ENCODE measurements around the gene PPP1R11. TPM values are rescaled to one million over a fixed set of nuclear protein-coding genes. Genes with fewer than 3 reads are reported as not detected.
A peak's percentile ranks its signal among the peaks of the same experiment; 100 is the strongest.

Gene PPP1R11
- total and polyA plus RNA-seq, 2 of the 13 experiments (the other 11 are each of a cell fraction or from before 2014, with no cell fraction given): 32.1 to 58.9 TPM

- TF ChIP-seq ZNF839 (CRISPR knock-in tag; IDR thresholded peaks at IDR 0.05; ENCODE audit: borderline replicate concordance): no peak
- peak; percentile 47; the same call in 1 of the 2 replicates for TF ChIP-seq HMG20A (CRISPR knock-in tag; IDR thresholded peaks at IDR 0.05; ENCODE audit: borderline replicate concordance)
- TF ChIP-seq DNMT1 (CRISPR knock-in tag; IDR thresholded peaks at IDR 0.05): peak; percentile 78; the same call in 1 of the 2 replicates
- no peak for TF ChIP-seq ZNF34 (CRISPR knock-in tag; IDR thresholded peaks at IDR 0.05; ENCODE audit: borderline replicate concordance)
- TF ChIP-seq ZNF784 (CRISPR knock-in tag; IDR thresholded peaks at IDR 0.05; ENCODE audit: borderline replicate concordance): no peak
- no peak for TF ChIP-seq ZNF460 (CRISPR knock-in tag; IDR thresholded peaks at IDR 0.05; ENCODE audit: borderline replicate concordance)
- TF ChIP-seq, protein P1, sequence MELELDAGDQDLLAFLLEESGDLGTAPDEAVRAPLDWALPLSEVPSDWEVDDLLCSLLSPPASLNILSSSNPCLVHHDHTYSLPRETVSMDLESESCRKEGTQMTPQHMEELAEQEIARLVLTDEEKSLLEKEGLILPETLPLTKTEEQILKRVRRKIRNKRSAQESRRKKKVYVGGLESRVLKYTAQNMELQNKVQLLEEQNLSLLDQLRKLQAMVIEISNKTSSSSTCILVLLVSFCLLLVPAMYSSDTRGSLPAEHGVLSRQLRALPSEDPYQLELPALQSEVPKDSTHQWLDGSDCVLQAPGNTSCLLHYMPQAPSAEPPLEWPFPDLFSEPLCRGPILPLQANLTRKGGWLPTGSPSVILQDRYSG (CRISPR knock-in tag; IDR thresholded peaks at IDR 0.05): 0 out of 2 replicates have a peak, but pooled peaks have one; percentile 13
- no peak for TF ChIP-seq GPN1 (CRISPR knock-in tag; IDR thresholded peaks at IDR 0.05; ENCODE audit: borderline replicate concordance)
- TF ChIP-seq EP300 (IDR thresholded peaks at IDR 0.05; ENCODE audit: low read depth in 2 of 2, low read length in 2 of 2): peak in 1 of 2 experiments; percentile 72; a peak in 2 of 4 replicates
- TF ChIP-seq EP300 (CRISPR knock-in tag; IDR thresholded peaks at IDR 0.05; ENCODE audit: borderline replicate concordance): peak; percentile 45; the same call in 1 of the 2 replicates
- TF ChIP-seq ZBED4 (CRISPR knock-in tag; IDR thresholded peaks at IDR 0.05; ENCODE audit: borderline replicate concordance): peak; percentile 68; the same call in 1 of the 2 replicates
- TF ChIP-seq ZNF24 (IDR thresholded peaks at IDR 0.05): no peak
- no peak for TF ChIP-seq ZNF235 (CRISPR knock-in tag; IDR thresholded peaks at IDR 0.05; ENCODE audit: borderline replicate concordance)
- TF ChIP-seq ZNF879 (CRISPR knock-in tag; IDR thresholded peaks at IDR 0.05): 0 out of 2 replicates have a peak, but pooled peaks have one; percentile 65
- TF ChIP-seq YY1 (IDR thresholded peaks at IDR 0.05; ENCODE audit: insufficient read depth, insufficient replicate concordance, low read depth, low read length): peak; percentile 68
- TF ChIP-seq FOSL1 (CRISPR knock-in tag; IDR thresholded peaks at IDR 0.05; ENCODE audit: borderline replicate concordance): no peak
- no peak for TF ChIP-seq ATRX (CRISPR knock-in tag; IDR thresholded peaks at IDR 0.05; ENCODE audit: borderline replicate concordance)
- no peak for TF ChIP-seq KLF13 (CRISPR knock-in tag; IDR thresholded peaks at IDR 0.05)
- no peak for TF ChIP-seq ZEB1 (IDR thresholded peaks at IDR 0.05; ENCODE audit: insufficient replicate concordance, low read depth)
- TF ChIP-seq THAP8 (CRISPR knock-in tag; IDR thresholded peaks at IDR 0.05; ENCODE audit: borderline replicate concordance): no peak
- TF ChIP-seq AGO2 (optimal IDR thresholded peaks at IDR 0.05; ENCODE audit: low read depth, low read length): no peak
- peak; percentile 76; the same call in 1 of the 2 replicates for TF ChIP-seq ZBTB20 (CRISPR knock-in tag; IDR thresholded peaks at IDR 0.05; ENCODE audit: borderline replicate concordance, low read depth)
- TF ChIP-seq SMARCC2 (IDR thresholded peaks at IDR 0.05): no peak
These were observed 33.8 kb downstream of the PPP1R11 start (continued) for GRCh38 chr6:30100585-30101443.
